WTC11 (cell line): ENCODE data around the gene CXCL14.

ENCODE experiments used
- ATF2 ChIP-seq: sonication (generic); formaldehyde crosslinking; IDR thresholded peaks from 2 replicates; pipeline ENCODE4 v1.8.1; 2022; ENCODE audit warnings: low read depth, missing genetic modification reagents, borderline replicate concordance
- CTCF ChIP-seq: fragments of 200-600 bp; IDR thresholded peaks from 2 replicates; pipeline ENCODE4 v1.8.0; 2022; ENCODE audit warnings: antibody characterized with exemption
- ELF4 ChIP-seq: sonication (generic); formaldehyde crosslinking; IDR thresholded peaks from 2 replicates; pipeline ENCODE4 v1.8.1; 2022; ENCODE audit warnings: low read depth, mild to moderate bottlenecking, moderate library complexity, missing genetic modification reagents
- ETV6 ChIP-seq: sonication (generic); formaldehyde crosslinking; IDR thresholded peaks from 2 replicates; pipeline ENCODE4 v1.8.1; 2022; ENCODE audit warnings: mild to moderate bottlenecking, missing genetic modification reagents
- FOXJ3 ChIP-seq: sonication (generic); formaldehyde crosslinking; IDR thresholded peaks from 2 replicates; pipeline ENCODE4 v1.9.0; 2021; ENCODE audit warnings: missing genetic modification reagents, mild to moderate bottlenecking, borderline replicate concordance
- FOXK1 ChIP-seq: sonication (generic); formaldehyde crosslinking; IDR thresholded peaks from 2 replicates; pipeline ENCODE4 v1.8.0; 2022; ENCODE audit warnings: mild to moderate bottlenecking, moderate library complexity, missing genetic modification reagents
- IRF1 ChIP-seq: sonication (generic); formaldehyde crosslinking; IDR thresholded peaks from 2 replicates; pipeline ENCODE4 v1.8.0; 2023; ENCODE audit warnings: missing genetic modification reagents
- JUN ChIP-seq: sonication (generic); formaldehyde crosslinking; IDR thresholded peaks from 2 replicates; pipeline ENCODE4 v1.8.0; 2023; ENCODE audit warnings: mild to moderate bottlenecking, missing genetic modification reagents
- NR1H2 ChIP-seq: sonication (generic); formaldehyde crosslinking; IDR thresholded peaks from 2 replicates; pipeline ENCODE4 v1.9.0; 2021; ENCODE audit warnings: mild to moderate bottlenecking, moderate library complexity, missing genetic modification reagents
- PRRX2 ChIP-seq: fragments of 250-450 bp; sonication (Bioruptor Pico); IDR thresholded peaks from 2 replicates; pipeline ENCODE4 v1.8.0; 2021; ENCODE audit warnings: mild to moderate bottlenecking
- RELA ChIP-seq: sonication (generic); formaldehyde crosslinking; IDR thresholded peaks from 2 replicates; pipeline ENCODE4 v1.8.1; 2022; ENCODE audit warnings: missing genetic modification reagents, mild to moderate bottlenecking, borderline replicate concordance
- SMAD3 ChIP-seq: sonication (generic); formaldehyde crosslinking; IDR thresholded peaks from 2 replicates; pipeline ENCODE4 v1.8.0; 2022; ENCODE audit warnings: missing genetic modification reagents, mild to moderate bottlenecking, borderline replicate concordance
- ZNF232 ChIP-seq: sonication (generic); formaldehyde crosslinking; IDR thresholded peaks from 2 replicates; pipeline ENCODE4 v1.8.0; 2022; ENCODE audit warnings: mild to moderate bottlenecking, missing genetic modification reagents

- TF ChIP-seq CTCF (no peak), FOXJ3 (CRISPR knock-in tag) (no peak), FOXK1 (CRISPR knock-in tag) (no peak), IRF1 (peak; percentile 40; the same call in 1 of the 2 replicates), JUN (no peak), ETV6 (no peak), RELA (CRISPR knock-in tag) (no peak), PRRX2 (CRISPR knock-in tag) (no peak), SMAD3 (no peak), ATF2 (no peak), ZNF232 (CRISPR knock-in tag) (no peak), NR1H2 (CRISPR knock-in tag) (no peak), ELF4 (no peak)
Measured at GRCh38 chr5:135535420-135535819, 43.4 kb downstream of the CXCL14 start.
